HL-60 (cell line): ENCODE results near the gene SLAIN1.

Experiments
- GABPA ChIP-seq: IDR thresholded peaks from 2 replicates; pipeline ENCODE4 v1.6.1; 2012; ENCODE audit warnings: low read depth
- POLR2AphosphoS5 ChIP-seq: IDR thresholded peaks from 2 replicates; pipeline ENCODE4 v1.6.1; 2012; ENCODE audit warnings: low read depth
- SPI1 ChIP-seq: IDR thresholded peaks from 2 replicates; pipeline ENCODE4 v1.6.1; 2012; ENCODE audit warnings: low read depth, mild to moderate bottlenecking, borderline replicate concordance
- TF ChIP-seq, protein P1 (sequence below): IDR thresholded peaks from one replicate; pipeline ENCODE4 v1.5.1; 2011; ENCODE audit warnings: low read length, control low read depth, inconsistent platforms; ENCODE audit not compliant: insufficient read depth

DNA sequence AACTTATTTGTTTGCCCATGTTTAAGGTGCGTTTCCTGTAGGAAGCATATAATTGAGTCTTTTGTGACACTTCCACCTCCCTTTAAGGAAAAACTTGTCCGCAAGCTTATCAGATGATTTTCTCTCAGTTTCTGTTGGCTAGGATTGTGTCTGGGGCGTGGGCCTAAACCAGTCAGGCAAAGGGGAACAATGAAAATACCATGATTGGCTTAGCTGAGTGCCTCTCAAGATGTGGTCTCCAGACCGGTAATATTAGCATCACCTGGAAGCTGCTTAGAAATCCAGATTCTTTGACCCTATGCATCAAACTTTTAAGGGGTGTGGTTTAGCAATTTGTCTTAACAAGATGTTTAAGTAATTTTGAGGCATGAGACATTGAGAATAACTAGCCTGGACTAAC lies 20.0 kb downstream of the SLAIN1 start:
- TF ChIP-seq, protein P1, sequence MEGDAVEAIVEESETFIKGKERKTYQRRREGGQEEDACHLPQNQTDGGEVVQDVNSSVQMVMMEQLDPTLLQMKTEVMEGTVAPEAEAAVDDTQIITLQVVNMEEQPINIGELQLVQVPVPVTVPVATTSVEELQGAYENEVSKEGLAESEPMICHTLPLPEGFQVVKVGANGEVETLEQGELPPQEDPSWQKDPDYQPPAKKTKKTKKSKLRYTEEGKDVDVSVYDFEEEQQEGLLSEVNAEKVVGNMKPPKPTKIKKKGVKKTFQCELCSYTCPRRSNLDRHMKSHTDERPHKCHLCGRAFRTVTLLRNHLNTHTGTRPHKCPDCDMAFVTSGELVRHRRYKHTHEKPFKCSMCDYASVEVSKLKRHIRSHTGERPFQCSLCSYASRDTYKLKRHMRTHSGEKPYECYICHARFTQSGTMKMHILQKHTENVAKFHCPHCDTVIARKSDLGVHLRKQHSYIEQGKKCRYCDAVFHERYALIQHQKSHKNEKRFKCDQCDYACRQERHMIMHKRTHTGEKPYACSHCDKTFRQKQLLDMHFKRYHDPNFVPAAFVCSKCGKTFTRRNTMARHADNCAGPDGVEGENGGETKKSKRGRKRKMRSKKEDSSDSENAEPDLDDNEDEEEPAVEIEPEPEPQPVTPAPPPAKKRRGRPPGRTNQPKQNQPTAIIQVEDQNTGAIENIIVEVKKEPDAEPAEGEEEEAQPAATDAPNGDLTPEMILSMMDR = no peak
- TF ChIP-seq POLR2AphosphoS5 = no peak
- TF ChIP-seq SPI1 = no peak
- no peak for TF ChIP-seq GABPA
